Measurements from ENCODE around the gene CLP1. TPM values are rescaled to one million over a fixed set of nuclear protein-coding genes. Genes with fewer than 3 reads are reported as not detected.

Gene CLP1
- total and polyA plus RNA-seq, 4 donors: 5.9 to 12.3 (median 8.3) TPM

DNA sequence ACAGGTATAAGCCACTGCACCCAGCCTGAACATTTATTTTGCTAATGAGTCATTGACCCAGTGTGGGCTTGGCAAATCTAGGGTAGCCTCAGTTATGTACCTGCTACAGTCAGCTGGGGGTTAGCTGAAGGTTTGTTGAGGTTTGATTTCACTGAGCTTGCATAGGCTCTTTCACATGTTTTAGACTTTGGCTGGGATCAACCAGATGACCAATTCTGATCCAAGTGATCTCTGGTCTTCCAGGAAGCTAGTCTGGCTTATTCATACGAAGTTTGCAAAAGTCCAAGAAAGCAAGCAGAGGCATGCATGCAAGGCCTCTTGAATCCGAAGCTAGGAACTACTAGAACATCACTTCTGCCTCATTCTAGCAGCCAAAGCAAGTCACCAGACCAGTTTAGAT is 39.1 kb upstream of the CLP1 start:
- Histone ChIP-seq H3K27ac (ENCODE audit: low read depth in 1 of 2, low read length in 2 of 2) (peak overlapping the region; percentile 18 to 33), H3K36me3 (ENCODE audit: control insufficient read depth in 4 of 4, insufficient read depth in 3 of 4, low read depth in 1 of 4, low read length in 3 of 4) (peaks cover 8 to 44% (median 33%) of the 10 kb centered on the region in 4 donors), H3K9me3 (ENCODE audit: control insufficient read depth in 4 of 4, low read length in 3 of 4) (no peaks in the 10 kb centered on the region), H3K27me3 (ENCODE audit: control insufficient read depth in 4 of 4, insufficient read depth in 4 of 4, low read length in 3 of 4) (no peaks in the 10 kb centered on the region), H3K4me1 (ENCODE audit: control insufficient read depth in 4 of 4, insufficient read depth in 4 of 4, low read length in 3 of 4) (peaks cover 11 to 56% (median 48%) of the 10 kb centered on the region in 4 donors), H3K9ac (ENCODE audit: low read depth in 1 of 2, low read length in 2 of 2) (no peak overlapping the region), H3K4me3 (ENCODE audit: low read depth in 1 of 3, low read length in 3 of 3) (no peak overlapping the region)
- WGBS: 40% methylated on average over 2 of the region's 2 CpGs
- no peak for DNase-seq (ENCODE audit: low spot score)
- TF ChIP-seq EGR1 (IDR thresholded peaks at IDR 0.05; ENCODE audit: low read depth in 2 of 2) (no peak), JUND (IDR thresholded peaks at IDR 0.05) (peak in 1 of 2 donors; percentile 29), ZBTB33 (IDR thresholded peaks at IDR 0.05) (no peak), TAF1 (conservative IDR thresholded peaks at IDR 0.05) (no peak), HNF4G (IDR thresholded peaks at IDR 0.05) (no peak), RAD21 (IDR thresholded peaks at IDR 0.05) (no peak), HNF4A (conservative IDR thresholded peaks at IDR 0.05) (peak; percentile 76 to 85), NR2F2 (IDR thresholded peaks at IDR 0.05) (peak; percentile 17), FOXA1 (IDR thresholded peaks at IDR 0.05) (no peak), CTCF (IDR thresholded peaks at IDR 0.05; ENCODE audit: low read depth, low read length, missing input control) (no peak), RXRA (IDR thresholded peaks at IDR 0.05) (peak; percentile 57 to 84), GABPA (IDR thresholded peaks at IDR 0.05 in 1 of 2, conservative IDR thresholded peaks at IDR 0.05 in 1 of 2) (peak in 1 of 2 donors; percentile 10), FOXA2 (IDR thresholded peaks at IDR 0.05) (no peak), YY1 (IDR thresholded peaks at IDR 0.05) (no peak), SP1 (IDR thresholded peaks at IDR 0.05) (peak; percentile 57)
- TF ChIP-seq, protein P1, sequence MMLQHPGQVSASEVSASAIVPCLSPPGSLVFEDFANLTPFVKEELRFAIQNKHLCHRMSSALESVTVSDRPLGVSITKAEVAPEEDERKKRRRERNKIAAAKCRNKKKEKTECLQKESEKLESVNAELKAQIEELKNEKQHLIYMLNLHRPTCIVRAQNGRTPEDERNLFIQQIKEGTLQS (IDR thresholded peaks at IDR 0.05): no peak
- TF ChIP-seq, protein P2, sequence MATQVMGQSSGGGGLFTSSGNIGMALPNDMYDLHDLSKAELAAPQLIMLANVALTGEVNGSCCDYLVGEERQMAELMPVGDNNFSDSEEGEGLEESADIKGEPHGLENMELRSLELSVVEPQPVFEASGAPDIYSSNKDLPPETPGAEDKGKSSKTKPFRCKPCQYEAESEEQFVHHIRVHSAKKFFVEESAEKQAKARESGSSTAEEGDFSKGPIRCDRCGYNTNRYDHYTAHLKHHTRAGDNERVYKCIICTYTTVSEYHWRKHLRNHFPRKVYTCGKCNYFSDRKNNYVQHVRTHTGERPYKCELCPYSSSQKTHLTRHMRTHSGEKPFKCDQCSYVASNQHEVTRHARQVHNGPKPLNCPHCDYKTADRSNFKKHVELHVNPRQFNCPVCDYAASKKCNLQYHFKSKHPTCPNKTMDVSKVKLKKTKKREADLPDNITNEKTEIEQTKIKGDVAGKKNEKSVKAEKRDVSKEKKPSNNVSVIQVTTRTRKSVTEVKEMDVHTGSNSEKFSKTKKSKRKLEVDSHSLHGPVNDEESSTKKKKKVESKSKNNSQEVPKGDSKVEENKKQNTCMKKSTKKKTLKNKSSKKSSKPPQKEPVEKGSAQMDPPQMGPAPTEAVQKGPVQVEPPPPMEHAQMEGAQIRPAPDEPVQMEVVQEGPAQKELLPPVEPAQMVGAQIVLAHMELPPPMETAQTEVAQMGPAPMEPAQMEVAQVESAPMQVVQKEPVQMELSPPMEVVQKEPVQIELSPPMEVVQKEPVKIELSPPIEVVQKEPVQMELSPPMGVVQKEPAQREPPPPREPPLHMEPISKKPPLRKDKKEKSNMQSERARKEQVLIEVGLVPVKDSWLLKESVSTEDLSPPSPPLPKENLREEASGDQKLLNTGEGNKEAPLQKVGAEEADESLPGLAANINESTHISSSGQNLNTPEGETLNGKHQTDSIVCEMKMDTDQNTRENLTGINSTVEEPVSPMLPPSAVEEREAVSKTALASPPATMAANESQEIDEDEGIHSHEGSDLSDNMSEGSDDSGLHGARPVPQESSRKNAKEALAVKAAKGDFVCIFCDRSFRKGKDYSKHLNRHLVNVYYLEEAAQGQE (IDR thresholded peaks at IDR 0.05): no peak
- TF ChIP-seq, protein P3, sequence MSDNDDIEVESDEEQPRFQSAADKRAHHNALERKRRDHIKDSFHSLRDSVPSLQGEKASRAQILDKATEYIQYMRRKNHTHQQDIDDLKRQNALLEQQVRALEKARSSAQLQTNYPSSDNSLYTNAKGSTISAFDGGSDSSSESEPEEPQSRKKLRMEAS (IDR thresholded peaks at IDR 0.05): peak; percentile 37

Data from liver (tissue), 9 donors.